HG03432 (cell line): Measurements from ENCODE around the gene RRP12.
"Not testable (repeated sequence)": the region's sequence is repeated elsewhere in the genome, so short reads cannot be mapped to it uniquely, and the experiment has no call there.

Experiments used
- ATAC-seq: cut with Tn5 transposase; IDR thresholded peaks from one replicate; pipeline ENCODE4 v1.9.1; 2021; ENCODE audit warnings: mild to moderate bottlenecking, moderate library complexity; ENCODE audit not compliant: unreplicated experiment

RRP12 gene

GRCh38 chr10:97408496-97408992, 7.4 kb upstream of the RRP12 start:
- ATAC-seq, result no peak

- ATAC-seq, result no peak
Observed at GRCh38 chr10:97407952-97408248, 6.8 kb upstream of the RRP12 start.

DNA sequence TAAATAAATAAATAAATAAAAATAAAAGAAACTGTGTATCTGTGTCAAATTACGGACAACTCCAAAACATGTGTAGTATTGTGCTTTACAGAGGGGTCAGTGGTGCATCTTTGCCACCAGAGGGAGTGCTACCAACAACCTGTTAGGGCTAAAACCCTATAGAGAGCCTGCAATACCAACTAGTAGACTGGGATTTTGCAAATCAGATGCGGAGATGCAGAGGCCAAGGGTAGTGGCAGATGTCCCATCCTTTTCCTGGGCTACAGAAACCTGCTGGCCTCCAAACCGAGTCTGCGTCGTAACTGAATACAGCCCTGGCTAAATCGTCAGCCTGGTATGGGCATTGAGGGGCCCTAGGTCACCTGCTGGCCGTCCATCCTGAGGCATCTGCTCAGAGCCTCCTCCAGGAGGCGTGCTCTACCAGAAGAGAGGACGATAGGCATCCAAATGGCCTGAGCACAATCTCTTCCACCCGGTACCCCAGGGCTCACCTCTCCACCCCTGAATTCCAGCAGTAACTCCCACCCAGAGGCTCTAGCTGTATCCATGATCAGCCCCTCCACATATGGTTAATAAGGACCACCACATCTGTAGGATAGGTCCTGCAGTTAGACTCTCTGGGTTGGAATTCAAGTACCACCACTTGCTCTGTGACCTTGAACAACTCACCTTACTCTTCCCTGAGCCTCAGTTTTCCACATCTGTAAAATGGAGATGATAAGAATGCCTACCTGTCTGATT, 6.2 kb upstream of the RRP12 start:
- peak; percentile 93 for ATAC-seq

- not testable (repeated sequence) for ATAC-seq
Observed at GRCh38 chr10:97406483-97406882, 5.3 kb upstream of the RRP12 start.

DNA sequence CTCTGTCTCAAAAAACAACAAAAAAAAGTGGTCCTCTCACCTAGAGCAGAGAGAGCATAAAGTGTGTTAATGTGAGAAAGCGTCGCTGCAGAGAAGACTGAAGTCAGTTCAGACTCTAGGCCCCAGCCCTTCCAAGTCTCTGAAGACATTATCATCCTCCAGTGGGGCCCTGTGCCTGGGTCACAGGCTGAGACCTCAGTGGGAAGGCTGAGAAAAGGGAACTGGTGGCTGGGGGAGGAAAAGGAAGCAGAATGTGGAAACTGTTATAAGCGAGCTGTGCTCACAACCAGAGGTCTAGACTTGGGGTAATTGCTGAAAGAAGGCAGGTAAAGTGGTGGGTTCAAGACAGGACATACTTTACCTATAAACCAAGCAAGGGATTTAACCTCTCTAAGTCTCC, 4.9 kb upstream of the RRP12 start:
- no peak for ATAC-seq

GRCh38 chr10:97404044-97404443, 2.9 kb upstream of the RRP12 start:
- ATAC-seq, result no peak

DNA sequence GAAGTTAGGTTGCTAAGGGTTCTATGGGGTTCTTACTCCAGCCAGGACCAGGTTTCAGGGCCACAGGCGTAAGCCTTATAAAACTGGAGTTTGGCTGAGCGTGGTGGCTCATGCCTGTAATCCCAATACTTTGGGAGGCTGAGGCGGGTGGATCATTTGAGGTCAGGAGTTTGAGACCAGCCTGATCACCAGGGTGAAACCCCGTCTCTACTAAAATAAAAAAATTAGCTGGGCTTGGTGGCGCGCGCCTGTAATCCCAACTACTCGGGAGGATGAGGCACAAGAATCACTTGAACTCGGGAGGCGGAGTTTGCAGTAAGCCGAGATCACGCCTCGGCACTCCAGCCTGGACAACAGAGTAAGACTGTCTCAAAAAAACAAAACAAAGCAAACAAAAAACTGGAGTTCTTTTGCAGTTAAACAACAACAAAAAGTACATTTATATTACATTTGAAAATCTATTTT, 347 bp upstream of the RRP12 start:
- ATAC-seq, result no peak

DNA sequence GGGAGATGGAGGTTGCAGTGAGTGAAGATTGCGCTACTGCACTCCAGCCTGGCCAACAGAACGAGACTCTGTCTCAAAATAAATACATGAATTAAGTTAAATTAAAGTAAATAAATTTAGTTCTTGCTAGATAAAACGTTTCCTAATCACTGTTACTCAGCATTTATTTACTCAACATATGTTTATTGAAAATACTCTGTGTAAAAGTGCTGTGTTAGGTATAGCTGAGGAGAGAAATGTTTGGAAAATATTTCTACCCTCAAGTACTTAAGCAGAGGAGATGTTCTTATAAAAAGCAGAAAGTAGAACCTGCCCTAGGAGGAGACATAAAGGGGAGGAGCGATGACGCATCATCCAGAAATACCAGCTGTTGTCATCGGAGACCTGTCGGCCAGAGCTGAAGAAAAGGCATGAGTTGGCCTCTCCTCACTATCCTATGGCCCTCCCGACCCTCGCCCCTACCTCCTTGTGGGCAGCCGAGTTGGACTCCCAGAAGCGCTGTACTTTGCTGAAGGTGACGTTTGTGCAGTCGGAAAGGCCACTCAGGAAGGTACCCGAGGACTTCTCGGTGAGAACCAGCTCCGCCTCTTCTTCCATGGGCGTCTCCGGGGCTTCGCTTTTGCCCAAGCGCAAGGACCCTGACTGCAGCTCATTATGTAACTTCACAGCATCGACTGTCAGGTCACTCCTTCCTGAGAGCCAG, 1.1 kb downstream of the RRP12 start:
- no peak for ATAC-seq

DNA sequence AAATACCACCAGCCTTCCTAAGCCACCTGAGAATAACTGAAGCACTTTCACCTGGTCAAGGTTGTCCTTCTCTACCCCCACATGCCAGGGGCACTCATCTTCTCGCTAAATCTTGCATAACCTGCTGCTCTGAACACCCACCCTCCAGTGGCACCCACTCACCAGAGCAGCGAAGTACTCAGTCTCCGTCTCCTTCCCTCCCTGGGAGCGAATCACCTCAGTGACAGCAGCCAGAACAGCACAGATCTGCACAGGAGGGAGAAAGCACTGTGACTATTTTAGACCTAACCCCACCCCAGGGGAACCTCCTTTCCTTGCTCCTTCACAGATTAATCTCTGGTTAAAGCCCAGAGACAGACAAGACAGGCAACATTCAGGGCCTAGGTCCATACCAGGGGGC, 5.1 kb downstream of the RRP12 start:
- ATAC-seq, result no peak

DNA sequence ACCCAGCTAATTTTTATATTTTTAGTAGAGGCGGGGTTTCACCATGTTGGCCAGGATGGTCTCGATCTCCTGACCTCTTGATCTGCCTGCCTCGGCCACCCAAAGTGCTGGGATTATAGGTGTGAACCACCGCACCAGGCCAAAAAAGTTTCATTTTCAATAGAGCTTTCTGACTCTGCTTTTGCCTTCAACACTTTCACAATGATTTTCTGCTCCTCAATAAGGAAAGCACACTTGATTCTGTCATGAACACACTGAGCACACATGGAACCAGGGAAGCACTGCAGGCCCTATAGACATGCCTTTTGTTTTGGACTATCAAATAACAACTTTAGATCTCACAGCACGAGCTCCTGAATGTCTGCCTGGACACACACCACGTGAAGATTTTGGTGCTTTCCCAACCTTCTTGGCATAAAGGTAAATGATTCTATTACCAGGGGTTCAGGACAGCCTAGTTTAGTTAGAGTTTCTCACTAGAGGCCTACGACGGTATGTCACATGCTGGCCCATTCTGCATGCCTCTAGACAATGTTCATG, 8.0 kb downstream of the RRP12 start:
- no peak for ATAC-seq

GRCh38 chr10:97390091-97390490, 11.0 kb downstream of the RRP12 start:
- no peak for ATAC-seq

DNA sequence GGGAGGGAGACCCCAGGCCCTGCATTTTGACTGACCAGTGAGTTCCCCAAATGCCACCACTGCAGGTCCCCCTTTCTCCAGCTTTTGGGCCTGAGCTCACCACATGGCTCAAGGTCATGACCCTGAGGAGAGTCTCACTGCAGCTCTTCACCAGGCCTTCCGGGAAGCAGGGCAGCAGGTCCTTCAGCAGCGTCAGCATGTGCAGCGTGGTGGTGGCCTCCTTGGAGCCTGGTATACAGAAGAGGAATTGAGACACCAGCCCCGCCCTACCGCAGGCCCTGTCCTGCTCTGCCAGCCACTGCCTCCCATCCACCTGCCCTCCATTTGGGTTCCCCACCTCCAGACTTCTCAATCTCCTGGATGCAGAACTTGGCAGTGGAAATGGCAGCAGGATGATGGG, 13.0 kb downstream of the RRP12 start:
- no peak for ATAC-seq

DNA sequence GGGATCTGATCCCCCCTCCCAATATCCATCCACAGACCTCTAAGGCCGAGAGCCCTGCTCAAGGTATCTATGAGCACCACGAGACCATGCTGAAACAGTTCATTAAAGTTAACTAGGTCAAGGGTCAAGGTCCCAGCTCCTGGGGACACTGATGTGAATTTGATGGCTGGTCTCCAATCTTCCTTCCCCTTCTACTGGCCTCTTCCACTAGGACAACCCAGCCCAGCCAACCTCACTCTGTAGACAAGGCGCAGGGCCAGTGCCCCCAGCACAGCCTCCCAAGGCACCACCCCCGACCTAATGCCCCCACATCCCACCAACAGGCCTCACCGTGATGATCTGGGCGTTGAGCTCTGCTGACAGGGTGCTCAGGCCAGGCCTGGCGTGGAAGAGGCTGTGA, 15.6 kb downstream of the RRP12 start:
- ATAC-seq, result no peak

DNA sequence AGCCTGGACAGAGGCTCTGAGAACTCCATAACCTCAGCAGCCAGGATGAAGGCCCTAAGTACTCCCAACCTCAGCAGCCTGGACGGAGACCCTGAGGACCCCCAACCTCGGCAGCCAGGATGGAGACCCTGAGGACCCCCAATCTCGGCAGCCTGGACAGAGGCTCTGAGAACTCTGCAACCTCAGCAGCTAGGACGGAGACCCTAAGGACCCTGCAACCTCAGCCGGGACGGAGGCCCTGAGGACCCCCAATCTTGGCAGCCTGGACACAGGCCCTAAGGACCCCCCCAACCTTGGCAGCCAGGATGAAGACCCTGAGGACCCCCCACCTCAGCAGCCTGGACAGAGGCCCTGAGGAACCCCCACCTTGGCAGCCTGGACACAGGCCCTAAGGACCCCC, 16.5 kb downstream of the RRP12 start:
- ATAC-seq, result no peak

- ATAC-seq, result no peak
Observed at GRCh38 chr10:97384156-97384555, 17.0 kb downstream of the RRP12 start.

GRCh38 chr10:97383159-97383558, 18.0 kb downstream of the RRP12 start:
- no peak for ATAC-seq

- no peak for ATAC-seq
Observed at GRCh38 chr10:97381626-97382025, 19.5 kb downstream of the RRP12 start.

- ATAC-seq, result no peak
Observed at GRCh38 chr10:97380516-97380915, 20.6 kb downstream of the RRP12 start.

GRCh38 chr10:97378933-97379921, 21.9 kb downstream of the RRP12 start:
- no peak for ATAC-seq

GRCh38 chr10:97376413-97376812, 24.7 kb downstream of the RRP12 start:
- ATAC-seq, result no peak

- no peak for ATAC-seq
Observed at GRCh38 chr10:97373456-97373855, 27.7 kb downstream of the RRP12 start.
